ENCODE measurements around the gene CD1D.
A peak's percentile ranks its signal among the peaks of the same experiment; 100 is the strongest.
"Not testable (repeated sequence)": the region's sequence is repeated elsewhere in the genome, so short reads cannot be mapped to it uniquely, and the experiment has no call there.

CD1D gene

GRCh38 chr1:158180741-158181576 is at the start of gene CD1D:
TSS of gene CD1D (plus strand) at chr1:158180895. CDS start at chr1:158181102, 207 bp downstream.
- DNase-seq: no peak

GRCh38 chr1:158131217-158131616 is 49.5 kb upstream of the CD1D start:
- DNase-seq: no peak

GRCh38 chr1:158140764-158141192 is 39.9 kb upstream of the CD1D start:
- DNase-seq: no peak

- DNase-seq: no peak
These were observed 35.4 kb upstream of the CD1D start for GRCh38 chr1:158145173-158145719.

GRCh38 chr1:158146165-158146564 is 34.5 kb upstream of the CD1D start:
- DNase-seq: no peak

GRCh38 chr1:158146739-158147138 is 34.0 kb upstream of the CD1D start:
- no peak for DNase-seq

GRCh38 chr1:158147401-158147800 is 33.3 kb upstream of the CD1D start:
- DNase-seq: no peak

- DNase-seq: no peak
These were observed 32.8 kb upstream of the CD1D start for GRCh38 chr1:158147869-158148268.

GRCh38 chr1:158148468-158148867 is 32.2 kb upstream of the CD1D start:
- DNase-seq: no peak

GRCh38 chr1:158149175-158149574 is 31.5 kb upstream of the CD1D start:
- no peak for DNase-seq

- DNase-seq: peak; percentile 39
These were observed 31.0 kb upstream of the CD1D start for GRCh38 chr1:158149577-158150269.

- DNase-seq: no peak
These were observed 30.2 kb upstream of the CD1D start for GRCh38 chr1:158150523-158150922.

GRCh38 chr1:158153179-158153578 is 27.5 kb upstream of the CD1D start:
- no peak for DNase-seq

GRCh38 chr1:158153746-158154444 is 26.8 kb upstream of the CD1D start:
- no peak for DNase-seq

- no peak for DNase-seq
These were observed 26.2 kb upstream of the CD1D start for GRCh38 chr1:158154501-158154900.

GRCh38 chr1:158155673-158156072 is 25.0 kb upstream of the CD1D start:
- no peak for DNase-seq

- no peak for DNase-seq
These were observed 21.1 kb upstream of the CD1D start for GRCh38 chr1:158159597-158159996.

- DNase-seq: no peak
These were observed 19.2 kb upstream of the CD1D start for GRCh38 chr1:158161446-158161845.

- no peak for DNase-seq
These were observed 17.4 kb upstream of the CD1D start for GRCh38 chr1:158163000-158163947.

GRCh38 chr1:158169105-158169504 is 11.6 kb upstream of the CD1D start:
- no peak for DNase-seq

- DNase-seq: not testable (repeated sequence)
These were observed 4.8 kb upstream of the CD1D start for GRCh38 chr1:158175915-158176314.

- DNase-seq: no peak
These were observed 4.3 kb upstream of the CD1D start for GRCh38 chr1:158176399-158176798.
